SK-N-MC (cell line): ENCODE measurements around the gene WDFY4.

Experiments
- EZH2 ChIP-seq: fragments of 200-600 bp; sonication (generic); IDR thresholded peaks from one replicate; pipeline ENCODE4 v1.6.1; 2017; ENCODE audit warnings: antibody characterized with exemption
- POLR2AphosphoS5 ChIP-seq: IDR thresholded peaks from 2 replicates; pipeline ENCODE4 v1.6.1; 2012; ENCODE audit warnings: mild to moderate bottlenecking, low read depth, low read length, borderline replicate concordance

DNA sequence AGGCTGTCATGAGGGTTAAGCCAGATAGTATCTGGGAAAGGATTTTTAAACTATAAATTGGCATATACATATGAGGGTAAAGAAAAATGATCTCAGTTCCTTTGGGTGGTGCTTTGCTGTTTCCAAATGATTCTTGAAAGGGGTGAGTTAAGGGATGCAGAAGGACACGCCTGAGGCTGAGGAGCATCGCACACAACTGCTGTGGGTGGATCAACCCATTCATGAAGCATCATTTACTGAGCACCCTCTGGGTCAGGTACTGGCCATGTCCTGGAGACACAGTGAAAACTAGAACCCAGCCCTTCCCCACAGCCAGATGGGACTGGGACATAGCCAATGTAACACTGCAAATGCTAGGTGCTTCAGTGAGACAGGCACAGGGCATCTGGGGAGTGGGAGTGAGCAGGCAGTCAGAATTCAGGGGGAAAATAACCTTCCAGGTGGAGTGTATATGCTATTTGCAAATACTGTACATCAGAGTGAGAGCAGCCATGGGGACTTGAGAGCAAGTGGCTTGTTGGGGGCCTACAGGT lies 112.1 kb downstream of the WDFY4 start:
- TF ChIP-seq POLR2AphosphoS5 (no peak), EZH2 (no peak)
